Measurements from ENCODE around the gene RRN3. TPM values are rescaled to one million over a fixed set of nuclear protein-coding genes. Genes with fewer than 3 reads are reported as not detected.
A peak's percentile ranks its signal among the peaks of the same experiment; 100 is the strongest.
"Not testable (repeated sequence)": the region's sequence is repeated elsewhere in the genome, so short reads cannot be mapped to it uniquely, and the experiment has no call there.

The RRN3 gene
- polyA plus RNA-seq, 2 of the 4 experiments (the other 2 are of a cell fraction) = 34.0 to 95.7 TPM

DNA sequence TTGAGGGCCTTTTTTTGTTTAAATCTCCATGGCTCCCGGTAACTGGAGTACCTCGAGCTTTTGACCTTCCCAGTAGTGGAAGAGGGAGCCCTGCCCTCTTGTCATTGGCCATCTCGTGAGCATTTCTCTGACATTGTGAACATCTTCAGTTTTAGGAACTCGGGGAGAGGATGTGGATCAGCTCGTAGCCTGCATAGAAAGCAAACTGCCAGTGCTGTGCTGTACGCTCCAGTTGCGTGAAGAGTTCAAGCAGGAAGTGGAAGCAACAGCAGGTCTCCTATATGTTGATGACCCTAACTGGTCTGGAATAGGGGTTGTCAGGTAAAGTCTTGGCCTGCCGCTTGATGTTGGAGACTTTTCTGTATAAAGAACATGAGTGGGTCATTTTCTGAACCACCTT is 62.5 kb downstream of the RRN3 start (continued):
- TF ChIP-seq, protein P1, sequence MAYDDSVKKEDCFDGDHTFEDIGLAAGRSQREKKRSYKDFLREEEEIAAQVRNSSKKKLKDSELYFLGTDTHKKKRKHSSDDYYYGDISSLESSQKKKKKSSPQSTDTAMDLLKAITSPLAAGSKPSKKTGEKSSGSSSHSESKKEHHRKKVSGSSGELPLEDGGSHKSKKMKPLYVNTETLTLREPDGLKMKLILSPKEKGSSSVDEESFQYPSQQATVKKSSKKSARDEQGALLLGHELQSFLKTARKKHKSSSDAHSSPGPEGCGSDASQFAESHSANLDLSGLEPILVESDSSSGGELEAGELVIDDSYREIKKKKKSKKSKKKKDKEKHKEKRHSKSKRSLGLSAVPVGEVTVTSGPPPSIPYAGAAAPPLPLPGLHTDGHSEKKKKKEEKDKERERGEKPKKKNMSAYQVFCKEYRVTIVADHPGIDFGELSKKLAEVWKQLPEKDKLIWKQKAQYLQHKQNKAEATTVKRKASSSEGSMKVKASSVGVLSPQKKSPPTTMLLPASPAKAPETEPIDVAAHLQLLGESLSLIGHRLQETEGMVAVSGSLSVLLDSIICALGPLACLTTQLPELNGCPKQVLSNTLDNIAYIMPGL (CRISPR knock-in tag; IDR thresholded peaks at IDR 0.05; ENCODE audit: borderline replicate concordance) = no peak
- TF ChIP-seq FOXS1 (CRISPR knock-in tag; IDR thresholded peaks at IDR 0.05) (no peak), KDM5A (IDR thresholded peaks at IDR 0.05) (no peak), EHMT2 (IDR thresholded peaks at IDR 0.05; ENCODE audit: low read depth) (no peak)

DNA sequence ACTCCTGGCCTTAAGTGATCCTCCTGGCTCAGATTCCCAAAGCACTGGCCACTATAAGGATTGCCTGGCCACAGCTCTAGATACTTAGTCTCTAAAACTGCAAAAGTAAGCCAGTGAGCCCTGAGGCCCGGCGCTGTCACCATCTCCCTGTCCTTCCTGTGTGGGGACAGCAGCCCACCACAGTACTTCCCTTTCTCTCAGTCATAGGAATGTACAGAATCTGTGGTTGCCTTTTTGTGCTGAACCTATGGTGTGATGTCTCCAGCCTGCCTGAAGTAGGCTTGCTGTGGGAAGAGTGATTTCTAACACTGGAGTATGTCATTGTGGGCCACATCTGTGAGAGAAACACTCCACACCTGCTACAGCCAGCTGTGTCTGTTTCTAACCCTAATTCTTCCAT is 62.9 kb downstream of the RRN3 start:
- no peaks in the 10 kb centered on the region for H3K4me1 ChIP-seq
- TF ChIP-seq FOSL2 (IDR thresholded peaks at IDR 0.05) = no peak
- no peak for TF ChIP-seq FOSL2 (CRISPR knock-in tag; IDR thresholded peaks at IDR 0.05)
- TF ChIP-seq, protein P2, sequence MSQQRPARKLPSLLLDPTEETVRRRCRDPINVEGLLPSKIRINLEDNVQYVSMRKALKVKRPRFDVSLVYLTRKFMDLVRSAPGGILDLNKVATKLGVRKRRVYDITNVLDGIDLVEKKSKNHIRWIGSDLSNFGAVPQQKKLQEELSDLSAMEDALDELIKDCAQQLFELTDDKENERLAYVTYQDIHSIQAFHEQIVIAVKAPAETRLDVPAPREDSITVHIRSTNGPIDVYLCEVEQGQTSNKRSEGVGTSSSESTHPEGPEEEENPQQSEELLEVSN (IDR thresholded peaks at IDR 0.05; ENCODE audit: borderline replicate concordance, low read depth) = no peak
- no peak for TF ChIP-seq FOXS1 (CRISPR knock-in tag; IDR thresholded peaks at IDR 0.05)
- TF ChIP-seq, protein P3, sequence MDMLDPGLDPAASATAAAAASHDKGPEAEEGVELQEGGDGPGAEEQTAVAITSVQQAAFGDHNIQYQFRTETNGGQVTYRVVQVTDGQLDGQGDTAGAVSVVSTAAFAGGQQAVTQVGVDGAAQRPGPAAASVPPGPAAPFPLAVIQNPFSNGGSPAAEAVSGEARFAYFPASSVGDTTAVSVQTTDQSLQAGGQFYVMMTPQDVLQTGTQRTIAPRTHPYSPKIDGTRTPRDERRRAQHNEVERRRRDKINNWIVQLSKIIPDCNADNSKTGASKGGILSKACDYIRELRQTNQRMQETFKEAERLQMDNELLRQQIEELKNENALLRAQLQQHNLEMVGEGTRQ (IDR thresholded peaks at IDR 0.05) = no peak
- no peak for TF ChIP-seq SMC3 (IDR thresholded peaks at IDR 0.05)
- no peak for TF ChIP-seq CHD4 (IDR thresholded peaks at IDR 0.05; ENCODE audit: borderline replicate concordance)
- no peak for TF ChIP-seq FOSB (CRISPR knock-in tag; IDR thresholded peaks at IDR 0.05)
- TF ChIP-seq ESRRA (IDR thresholded peaks at IDR 0.05; ENCODE audit: borderline replicate concordance, low read length) = no peak
- no peak for DNase-seq (ENCODE audit: low read depth in 1 of 2, low spot score in 1 of 2)
- no peak overlapping the region for H3K27ac ChIP-seq
- no peak for ATAC-seq
- POLR2A ChIA-PET = no interaction called here
- no peak overlapping the region for H3K4me2 ChIP-seq
- 95% methylated on average over 2 of the region's 2 CpGs for WGBS (ENCODE audit: missing lambda C conversion rate)
- H3K9me3 ChIP-seq = no peaks in the 10 kb centered on the region
- no peak overlapping the region for H3K4me3 ChIP-seq
- no peak for FAIRE-seq
- CTCF ChIA-PET = interaction anchor here (0.7 kb wide), 1 partner anchor 697 kb away, joined by 4 read pairs; no protein-coding TSS in a partner anchor

DNA sequence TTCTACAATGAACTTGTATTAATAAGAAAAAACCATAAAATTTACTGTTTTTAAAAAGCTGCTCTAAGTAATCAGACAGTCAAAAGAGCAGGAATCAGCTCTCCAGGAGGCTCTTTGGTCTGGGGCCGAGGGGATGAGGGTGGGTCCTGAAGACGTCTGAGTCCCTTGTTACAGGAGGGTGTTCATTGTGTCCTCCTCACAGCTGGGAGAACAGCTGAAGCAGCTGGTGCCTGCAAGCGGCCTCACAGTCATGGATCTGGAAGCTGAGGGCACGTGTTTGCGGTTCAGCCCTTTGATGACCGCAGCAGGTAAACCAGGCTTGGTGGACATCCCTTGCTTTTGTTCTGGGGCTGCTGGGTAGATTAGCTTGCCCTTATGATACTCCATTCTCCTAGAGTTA is 64.3 kb downstream of the RRN3 start:
- DNase-seq (ENCODE audit: low read depth in 1 of 2, low spot score in 1 of 2); CTCF ChIA-PET; POLR2A ChIA-PET; FAIRE-seq; H3K4me3 ChIP-seq; H3K9me3 ChIP-seq; H3K4me1 ChIP-seq; H3K4me2 ChIP-seq; ATAC-seq; H3K27ac ChIP-seq: not testable (repeated sequence)
- 84% methylated on average over 6 of the region's 6 CpGs for WGBS (ENCODE audit: missing lambda C conversion rate)

DNA sequence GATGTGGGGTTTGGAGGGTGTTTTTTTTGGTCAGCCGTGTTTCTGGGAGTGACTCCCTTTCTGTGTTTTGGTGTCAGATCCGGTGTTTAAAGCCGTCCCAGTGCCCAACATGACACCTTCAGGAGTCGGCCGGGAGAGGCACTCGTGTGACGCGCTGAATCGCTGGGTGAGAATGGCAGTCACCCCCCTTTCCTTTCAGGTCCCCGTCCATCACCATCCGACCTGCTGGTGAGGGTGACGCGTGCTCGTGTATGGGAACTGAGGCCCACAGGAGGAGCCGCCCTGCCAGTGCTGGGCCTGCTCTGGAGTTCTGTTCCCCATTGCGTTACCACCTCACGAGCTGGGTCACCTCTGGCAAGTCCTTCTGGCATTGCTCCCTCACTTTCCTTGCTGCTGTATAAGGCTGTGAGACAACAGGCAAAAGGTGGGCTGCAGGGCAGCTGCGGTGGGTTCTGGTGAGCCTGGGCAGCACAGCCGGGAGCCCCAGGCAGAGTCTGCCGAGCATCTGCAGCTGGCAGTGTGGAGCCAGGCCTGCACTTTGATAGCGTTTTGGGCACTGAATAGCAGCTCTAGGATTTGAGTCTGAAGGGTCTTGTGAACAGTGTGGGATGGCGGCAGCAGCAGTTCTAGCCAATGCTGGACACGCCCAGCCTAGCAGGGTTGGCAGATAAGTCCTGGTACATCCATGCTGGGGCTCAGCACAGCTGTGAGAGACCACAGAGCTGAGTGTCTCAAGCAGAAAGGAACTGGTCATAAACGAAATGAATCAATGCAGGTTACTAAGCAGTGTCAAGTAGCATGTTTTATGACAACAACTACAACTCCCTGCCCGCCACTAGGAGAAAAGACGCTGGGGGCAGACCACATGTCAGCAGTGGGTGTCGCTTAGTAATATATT is 65.0 kb downstream of the RRN3 start:
- POLR2A ChIA-PET; CTCF ChIA-PET; H3K9me3 ChIP-seq; H3K4me3 ChIP-seq; H3K4me2 ChIP-seq; FAIRE-seq; H3K27ac ChIP-seq; DNase-seq (ENCODE audit: low read depth in 1 of 2, low spot score in 1 of 2); H3K4me1 ChIP-seq: not testable (repeated sequence)
- WGBS (ENCODE audit: missing lambda C conversion rate) = 85% methylated on average over 27 of the region's 27 CpGs
- ATAC-seq = peak; percentile 26; a peak in 4 of 6 replicates

DNA sequence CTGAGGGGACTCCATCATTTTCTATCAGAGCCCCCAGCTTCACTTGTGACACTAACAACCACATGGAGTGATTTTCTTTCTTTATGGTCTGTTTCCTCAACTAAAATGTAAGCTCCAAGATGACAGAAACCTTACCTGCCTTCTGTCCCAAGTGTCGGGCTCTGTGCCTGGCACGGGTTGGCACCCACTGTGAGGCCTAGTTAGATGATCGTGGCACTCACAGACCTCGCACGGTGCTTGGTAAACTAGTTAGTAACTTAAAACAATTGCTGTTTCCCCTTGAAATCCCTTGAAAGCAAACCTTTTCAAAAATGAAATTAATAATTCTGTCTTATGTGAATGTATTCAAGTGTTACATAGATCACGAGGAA is 65.7 kb downstream of the RRN3 start:
- 92% methylated on average over 6 of the region's 6 CpGs for WGBS (ENCODE audit: missing lambda C conversion rate)
- H3K4me1 ChIP-seq; H3K9me3 ChIP-seq; H3K27ac ChIP-seq; H3K4me2 ChIP-seq; CTCF ChIA-PET; FAIRE-seq; POLR2A ChIA-PET; H3K4me3 ChIP-seq; ATAC-seq; DNase-seq (ENCODE audit: low read depth in 1 of 2, low spot score in 1 of 2): not testable (repeated sequence)

DNA sequence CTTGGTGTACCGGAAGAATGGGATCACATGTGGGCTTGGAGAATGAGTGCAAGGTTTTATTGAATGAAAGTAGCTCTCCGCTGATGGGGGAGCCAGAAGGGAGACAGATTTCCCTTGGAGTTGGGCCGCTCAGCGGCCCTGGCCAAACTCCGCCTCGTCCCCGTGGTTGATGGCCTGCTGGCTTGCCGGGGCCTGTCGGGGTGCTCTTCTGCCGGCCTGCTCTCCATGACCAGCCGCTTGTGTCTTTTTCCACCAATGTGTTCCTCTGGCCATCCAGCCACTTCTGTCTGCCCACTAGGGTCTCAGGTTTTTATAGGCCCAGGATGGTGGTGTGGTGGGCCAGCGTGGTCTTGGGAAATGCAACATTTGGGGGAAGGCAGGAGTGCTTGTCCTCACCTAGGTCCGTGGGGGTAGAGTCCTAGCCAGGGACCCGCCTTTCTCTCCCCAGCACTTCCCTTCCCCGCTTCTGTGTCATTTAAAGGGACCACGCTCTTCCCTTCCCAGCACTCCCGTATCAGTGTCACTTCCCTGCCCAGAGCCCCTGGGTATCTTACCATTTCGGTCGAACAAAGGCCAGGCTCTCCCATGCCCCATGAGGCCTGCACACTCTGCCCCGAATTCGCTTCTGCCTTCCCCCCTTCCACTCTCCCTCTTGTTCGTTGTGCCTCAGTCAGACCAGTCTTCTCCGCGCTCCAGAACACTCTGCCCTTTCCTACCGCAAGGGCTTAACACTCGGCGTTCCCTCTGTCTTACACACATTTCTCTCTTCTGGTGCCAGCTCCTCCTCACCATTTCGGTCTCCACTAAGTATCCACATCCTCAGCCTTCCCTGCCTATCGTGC is 66.3 kb downstream of the RRN3 start:
- CTCF ChIA-PET; POLR2A ChIA-PET; H3K4me3 ChIP-seq; H3K9me3 ChIP-seq; DNase-seq (ENCODE audit: low read depth in 1 of 2, low spot score in 1 of 2); FAIRE-seq; H3K27ac ChIP-seq; H3K4me2 ChIP-seq; H3K4me1 ChIP-seq: not testable (repeated sequence)
- peak in 1 of 2 experiments; percentile 6; a peak in 3 of 6 replicates for ATAC-seq
- 89% methylated on average over 29 of the region's 29 CpGs for WGBS (ENCODE audit: missing lambda C conversion rate)

DNA sequence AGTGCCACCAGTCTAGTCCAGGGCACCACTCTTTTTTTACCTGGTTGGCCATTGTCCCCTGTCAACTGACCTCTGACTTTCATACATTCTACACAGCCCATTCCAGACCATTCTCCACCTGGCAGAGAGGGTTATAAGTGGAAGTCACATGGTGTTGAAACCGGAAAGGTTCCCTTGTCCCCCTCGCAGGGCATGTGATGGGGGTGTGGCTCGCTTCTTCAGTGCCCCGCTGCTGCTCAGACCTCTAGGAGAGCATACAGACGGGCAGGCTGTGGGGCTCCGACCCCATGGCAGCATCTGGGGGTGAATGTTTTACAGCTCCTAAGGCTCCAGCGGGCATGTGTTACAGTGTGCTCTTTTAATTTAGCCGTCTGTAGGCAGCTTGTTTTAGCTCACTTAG is 67.0 kb downstream of the RRN3 start:
- H3K27ac ChIP-seq; H3K4me1 ChIP-seq; ATAC-seq; H3K4me2 ChIP-seq; H3K9me3 ChIP-seq; H3K4me3 ChIP-seq; FAIRE-seq; DNase-seq (ENCODE audit: low read depth in 1 of 2, low spot score in 1 of 2); CTCF ChIA-PET; POLR2A ChIA-PET: not testable (repeated sequence)
- WGBS (ENCODE audit: missing lambda C conversion rate) = 90% methylated on average over 4 of the region's 8 CpGs
